ENCODE data around the gene QSOX2. TPM values are rescaled to one million over a fixed set of nuclear protein-coding genes. Genes with fewer than 3 reads are reported as not detected.

QSOX2 gene
- total RNA-seq, 2 experiments from 2014 or later, result 50.0 to 57.5 TPM

DNA sequence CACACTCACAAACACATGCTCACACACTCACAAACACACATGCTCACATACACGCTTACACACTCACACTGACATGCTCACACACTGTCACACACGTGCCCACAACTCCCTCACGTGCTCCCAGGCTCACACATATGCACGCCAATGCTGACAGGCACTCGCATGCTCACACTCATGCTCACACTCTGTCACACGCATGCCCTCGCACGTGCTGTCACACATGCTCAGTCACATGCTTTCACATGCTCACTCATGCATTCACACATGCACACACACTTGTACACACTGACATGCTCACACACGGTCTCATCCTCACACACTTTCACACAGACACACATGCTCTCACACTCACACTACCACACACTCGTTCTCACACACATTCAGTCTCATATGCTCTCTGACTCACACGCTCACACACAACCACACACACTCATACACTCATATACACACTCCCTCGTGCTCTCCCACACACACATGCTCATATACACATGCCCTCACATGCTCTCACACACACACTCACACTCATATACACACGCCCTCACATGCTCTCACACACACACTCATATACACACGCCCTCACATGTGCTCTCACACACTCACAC lies 48.0 kb upstream of the QSOX2 start:
- Histone ChIP-seq H3K4me1 (ENCODE audit: insufficient read depth, low read length, poor library complexity, severe bottlenecking) (peaks cover 3% of the 10 kb centered on the region), H3K4me3 (ENCODE audit: low read depth, low read length, poor library complexity, severe bottlenecking) (no peak overlapping the region), H3K36me3 (ENCODE audit: insufficient read depth, low read length) (no peaks in the 10 kb centered on the region), H3K9me2 (ENCODE audit: insufficient read depth, low read length) (no peaks in the 10 kb centered on the region), H3K4me2 (ENCODE audit: low read length) (no peak overlapping the region), H2AFZ (ENCODE audit: low read length) (no peak overlapping the region), H4K20me1 (ENCODE audit: insufficient read depth, low read length) (no peaks in the 10 kb centered on the region), H3K9me3 (ENCODE audit: low read length) (no peaks in the 10 kb centered on the region), H3K27ac (ENCODE audit: low read depth, low read length, poor library complexity, severe bottlenecking) (no peak overlapping the region), H3K79me2 (ENCODE audit: insufficient read depth, low read depth, low read length) (no peaks in the 10 kb centered on the region)
- DNase-seq (ENCODE audit: low spot score), result no peak
- ChIA-PET CTCF (ENCODE audit: unreplicated experiment) (no interaction called here), POLR2A (no interaction called here)
- intact Hi-C loops (cut with micrococcal nuclease; ENCODE audit: unreplicated experiment), result no loop called here
- BruUV-seq (replicated peaks), result no TSS peak
- TF ChIP-seq CTCF (conservative IDR thresholded peaks at IDR 0.05; ENCODE audit: low read length) (no peak), EZH2phosphoT487 (IDR thresholded peaks at IDR 0.05; ENCODE audit: borderline replicate concordance, low read depth, low read length) (no peak)

DNA sequence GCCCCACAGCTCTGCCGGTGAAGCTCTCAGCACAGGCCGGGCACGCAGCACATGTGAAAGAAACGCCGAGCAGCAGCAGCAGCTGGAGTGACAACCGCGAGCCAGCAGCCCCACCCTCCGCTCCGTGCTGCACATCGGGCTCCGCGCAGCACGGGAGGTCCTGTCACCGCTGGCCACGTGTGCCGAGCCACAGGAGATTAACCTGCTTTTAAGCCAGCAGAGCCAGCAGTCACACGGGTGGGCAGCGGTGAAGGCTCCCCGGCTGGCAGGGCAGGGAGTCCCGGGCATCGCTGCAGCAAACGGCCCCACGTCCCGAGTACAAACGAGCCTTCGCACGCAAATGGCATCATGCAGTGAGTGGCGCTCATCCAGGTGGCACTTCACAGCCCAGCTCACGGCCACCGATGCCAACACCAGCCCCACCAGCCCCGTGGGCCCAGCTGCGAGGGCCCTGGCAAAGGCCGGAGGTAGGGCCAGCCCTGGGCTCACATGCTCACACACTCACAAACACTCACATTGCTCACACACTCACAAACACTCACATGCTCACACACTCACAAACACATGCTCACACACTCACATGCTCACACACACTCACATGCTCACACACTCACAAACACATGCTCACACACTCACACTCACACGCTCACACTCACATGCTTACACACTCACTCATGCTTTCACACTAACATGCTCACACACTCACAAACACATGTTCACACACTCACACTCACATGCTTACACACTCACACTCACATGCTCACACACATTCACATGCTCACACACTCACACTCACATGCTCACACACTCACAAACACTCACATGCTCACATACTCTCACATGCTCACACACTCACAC lies 47.2 kb upstream of the QSOX2 start:
- Histone ChIP-seq H3K4me1 (ENCODE audit: insufficient read depth, low read length, poor library complexity, severe bottlenecking) (peaks cover 6% of the 10 kb centered on the region), H2AFZ (ENCODE audit: low read length) (no peak overlapping the region), H3K4me2 (ENCODE audit: low read length) (no peak overlapping the region), H3K79me2 (ENCODE audit: insufficient read depth, low read depth, low read length) (no peaks in the 10 kb centered on the region), H3K36me3 (ENCODE audit: insufficient read depth, low read length) (no peaks in the 10 kb centered on the region), H4K20me1 (ENCODE audit: insufficient read depth, low read length) (no peaks in the 10 kb centered on the region), H3K9me2 (ENCODE audit: insufficient read depth, low read length) (no peaks in the 10 kb centered on the region), H3K4me3 (ENCODE audit: low read depth, low read length, poor library complexity, severe bottlenecking) (no peak overlapping the region), H3K27ac (ENCODE audit: low read depth, low read length, poor library complexity, severe bottlenecking) (no peak overlapping the region), H3K9me3 (ENCODE audit: low read length) (no peaks in the 10 kb centered on the region)
- intact Hi-C loops (cut with micrococcal nuclease; ENCODE audit: unreplicated experiment), result no loop called here
- CTCF ChIA-PET (ENCODE audit: unreplicated experiment), result no interaction called here
- BruUV-seq (replicated peaks), result no TSS peak
- TF ChIP-seq CTCF (conservative IDR thresholded peaks at IDR 0.05; ENCODE audit: low read length) (no peak), EZH2phosphoT487 (IDR thresholded peaks at IDR 0.05; ENCODE audit: borderline replicate concordance, low read depth, low read length) (no peak)
- POLR2A ChIA-PET, result no interaction called here
- DNase-seq (ENCODE audit: low spot score), result no peak

GRCh38 chr9:136292026-136292538 lies 46.5 kb upstream of the QSOX2 start:
- DNase-seq (ENCODE audit: low spot score), result no peak
- ChIA-PET CTCF (ENCODE audit: unreplicated experiment) (no interaction called here), POLR2A (no interaction called here)
- Histone ChIP-seq H3K79me2 (ENCODE audit: insufficient read depth, low read depth, low read length) (no peaks in the 10 kb centered on the region), H3K4me3 (ENCODE audit: low read depth, low read length, poor library complexity, severe bottlenecking) (no peak overlapping the region), H3K4me2 (ENCODE audit: low read length) (no peak overlapping the region), H3K27ac (ENCODE audit: low read depth, low read length, poor library complexity, severe bottlenecking) (no peak overlapping the region), H3K4me1 (ENCODE audit: insufficient read depth, low read length, poor library complexity, severe bottlenecking) (peaks cover 6% of the 10 kb centered on the region), H3K9me3 (ENCODE audit: low read length) (no peaks in the 10 kb centered on the region), H3K36me3 (ENCODE audit: insufficient read depth, low read length) (no peaks in the 10 kb centered on the region), H2AFZ (ENCODE audit: low read length) (no peak overlapping the region), H4K20me1 (ENCODE audit: insufficient read depth, low read length) (no peaks in the 10 kb centered on the region), H3K9me2 (ENCODE audit: insufficient read depth, low read length) (no peaks in the 10 kb centered on the region)
- intact Hi-C loops (cut with micrococcal nuclease; ENCODE audit: unreplicated experiment), result no loop called here
- TF ChIP-seq CTCF (conservative IDR thresholded peaks at IDR 0.05; ENCODE audit: low read length), result no peak
- no peak for TF ChIP-seq EZH2phosphoT487 (IDR thresholded peaks at IDR 0.05; ENCODE audit: borderline replicate concordance, low read depth, low read length)
- BruUV-seq (replicated peaks), result no TSS peak
